Adipose tissue (tissue), 3 donors: Measurements from ENCODE around the gene BRMS1L. TPM values are rescaled to one million over a fixed set of nuclear protein-coding genes. Genes with fewer than 3 reads are reported as not detected.

Experiments used
- H3K27ac ChIP-seq: one replicate; pipeline ENCODE4 v1.5.1; 2013; ENCODE audit warnings: low read depth, low read length
- WGBS, 3 donors: extraction: QIAGEN DNeasy Blood & Tissue Kit; methylation state at CpG; one replicate each; pipeline ENCODE4 v1.1.7; 2013; 5-methylcytosine and 5-hydroxymethylcytosine counted together
- polyA plus RNA-seq, 3 donors: library from polyadenylated mRNA; stranded (reverse); fragments of 200-250 nt; gene quantifications; one replicate each; pipeline ENCODE4 v1.2.3, GENCODE V29; 2013
- donor health status: healthy with polysubstance abuse.
- donor health status: Bipolar disorder and iron deficiency.
- donor health status: healthy.

Gene BRMS1L
- polyA plus RNA-seq, 3 donors: 1.8 to 11.7 (median 7.6) TPM

DNA sequence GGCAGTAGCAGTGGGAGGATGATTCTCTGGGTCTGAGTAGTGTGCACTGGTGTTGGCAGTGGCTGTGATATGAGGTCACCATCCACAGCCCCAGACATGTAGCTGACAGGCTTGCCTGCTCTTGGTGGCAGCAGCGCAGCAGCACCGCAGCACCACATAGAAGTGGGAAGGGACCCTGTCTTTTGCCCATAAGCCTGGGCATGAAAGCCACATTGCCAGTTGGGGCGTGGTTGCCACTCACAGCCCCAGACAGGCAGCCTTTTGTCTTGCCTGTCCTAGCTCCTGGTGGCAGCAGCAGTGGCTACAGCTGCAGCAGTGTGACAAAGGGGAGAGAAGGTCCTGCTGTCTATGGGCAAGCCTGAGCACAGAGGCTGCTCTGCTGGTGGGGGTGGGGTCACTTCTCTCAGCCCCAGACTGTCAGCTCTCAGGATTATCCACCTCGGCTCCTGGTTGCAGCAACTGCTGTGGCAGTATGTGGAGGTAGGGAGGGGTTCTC is 71.5 kb downstream of the BRMS1L start:
- no peak overlapping the region for H3K27ac ChIP-seq
- 66 to 74% (median 74%) methylated on average over 4 of the region's 4 CpGs for WGBS, 3 donors

DNA sequence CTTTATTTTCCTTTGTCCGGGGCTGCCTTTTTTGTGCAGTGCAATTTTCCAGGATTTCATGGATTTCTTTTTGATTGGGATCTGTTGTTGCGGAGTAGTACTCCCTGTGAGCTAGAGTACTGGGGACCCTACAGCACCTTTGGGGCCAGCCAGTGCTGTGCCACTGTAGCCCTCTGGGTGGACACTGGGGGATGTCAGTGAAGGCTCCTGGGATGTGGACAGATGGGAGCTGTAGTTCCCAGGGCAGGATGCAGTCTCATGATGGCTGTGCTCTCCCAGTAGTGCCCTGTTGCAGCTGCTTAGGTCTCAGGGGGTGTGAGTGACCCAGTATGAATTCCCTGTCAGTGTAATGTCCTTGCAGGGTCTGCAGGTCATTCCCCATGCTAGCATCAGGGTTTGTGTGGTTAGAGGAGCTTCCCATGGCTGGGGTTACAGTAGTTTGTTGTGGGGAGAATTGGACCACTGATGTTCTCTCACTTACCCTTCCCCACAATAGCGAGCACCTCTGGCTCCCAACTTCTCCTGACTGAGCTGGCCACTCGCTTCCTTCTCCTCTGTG is 72.2 kb downstream of the BRMS1L start:
- 81 to 91% (median 89%) methylated on average over 4 of the region's 4 CpGs for WGBS, 3 donors
- no peak overlapping the region for H3K27ac ChIP-seq

GRCh38 chr14:35900741-35901140 is 74.6 kb downstream of the BRMS1L start:
- no peak overlapping the region for H3K27ac ChIP-seq
- WGBS, 3 donors: 86 to 98% (median 94%) methylated on average over 3 of the region's 3 CpGs

- 82 to 90% (median 82%) methylated on average over 4 of the region's 4 CpGs for WGBS, 3 donors
- H3K27ac ChIP-seq: no peak overlapping the region
These were observed 83.5 kb downstream of the BRMS1L start for GRCh38 chr14:35909665-35910064.

- 87 to 96% (median 91%) methylated on average over 4 of the region's 4 CpGs for WGBS, 3 donors
- no peak overlapping the region for H3K27ac ChIP-seq
These were observed 84.1 kb downstream of the BRMS1L start for GRCh38 chr14:35910191-35910590.

GRCh38 chr14:35911097-35911496 is 85.0 kb downstream of the BRMS1L start:
- H3K27ac ChIP-seq: no peak overlapping the region
- WGBS, 3 donors: 66 to 82% (median 74%) methylated on average over 4 of the region's 4 CpGs

DNA sequence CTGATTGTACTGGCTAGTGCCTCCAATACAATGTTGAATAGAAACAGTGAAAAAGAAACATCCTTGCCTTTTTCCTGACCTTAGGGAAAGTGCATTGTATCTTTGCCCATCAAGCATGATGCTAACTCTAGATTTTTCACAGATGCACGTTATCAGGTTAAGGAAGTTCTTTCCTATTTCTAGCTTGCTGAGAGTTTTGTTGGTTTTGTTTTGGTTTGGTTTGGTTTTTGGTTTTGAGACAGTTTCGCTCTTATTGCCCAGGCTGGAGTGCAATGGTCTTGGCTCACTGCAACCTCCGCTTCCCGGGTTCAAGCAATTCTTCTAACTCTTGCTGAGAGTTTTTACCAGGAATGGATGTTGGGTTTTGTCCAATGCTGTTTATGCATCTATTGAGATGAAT is 89.0 kb downstream of the BRMS1L start:
- no peak overlapping the region for H3K27ac ChIP-seq
- 77 to 81% (median 78%) methylated on average over 4 of the region's 4 CpGs for WGBS, 3 donors

DNA sequence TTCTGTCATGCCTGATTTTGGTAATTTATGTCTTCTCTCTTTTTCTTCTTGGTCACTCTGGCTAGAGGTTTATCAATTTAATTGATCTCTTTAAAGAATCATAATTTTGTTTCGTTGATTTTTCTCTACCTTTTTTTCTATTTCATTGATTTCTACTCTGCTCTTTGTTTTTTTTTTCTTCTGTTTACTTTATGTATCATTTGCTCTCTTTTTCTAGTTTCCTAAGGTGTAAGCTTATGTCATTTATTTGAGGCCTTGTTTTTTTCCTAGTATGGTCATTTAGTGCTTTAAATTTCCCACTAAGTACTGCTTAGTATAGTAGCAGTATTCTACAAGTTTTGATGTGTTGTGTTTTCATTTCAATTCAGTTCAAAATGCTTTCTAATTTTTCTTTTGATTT is 89.6 kb downstream of the BRMS1L start:
- H3K27ac ChIP-seq: no peak overlapping the region
- WGBS, 3 donors: 30 to 76% (median 70%) methylated on average over 1 of the region's 1 CpG

Other genes starting within 250 kb of the BRMS1L start
- gene RALGAPA1, start 17.0 kb upstream of the BRMS1L start, polyA plus RNA-seq: 10 to 100 TPM in 2 of 3 donors, 1 to 10 TPM in 1; 8.3 to 12.1 (median 11.4) TPM